ENCODE measurements around the gene LPP.

GRCh38 chr3:188435266-188435665, 281.3 kb downstream of the LPP start:
- TF ChIP-seq, protein P1, sequence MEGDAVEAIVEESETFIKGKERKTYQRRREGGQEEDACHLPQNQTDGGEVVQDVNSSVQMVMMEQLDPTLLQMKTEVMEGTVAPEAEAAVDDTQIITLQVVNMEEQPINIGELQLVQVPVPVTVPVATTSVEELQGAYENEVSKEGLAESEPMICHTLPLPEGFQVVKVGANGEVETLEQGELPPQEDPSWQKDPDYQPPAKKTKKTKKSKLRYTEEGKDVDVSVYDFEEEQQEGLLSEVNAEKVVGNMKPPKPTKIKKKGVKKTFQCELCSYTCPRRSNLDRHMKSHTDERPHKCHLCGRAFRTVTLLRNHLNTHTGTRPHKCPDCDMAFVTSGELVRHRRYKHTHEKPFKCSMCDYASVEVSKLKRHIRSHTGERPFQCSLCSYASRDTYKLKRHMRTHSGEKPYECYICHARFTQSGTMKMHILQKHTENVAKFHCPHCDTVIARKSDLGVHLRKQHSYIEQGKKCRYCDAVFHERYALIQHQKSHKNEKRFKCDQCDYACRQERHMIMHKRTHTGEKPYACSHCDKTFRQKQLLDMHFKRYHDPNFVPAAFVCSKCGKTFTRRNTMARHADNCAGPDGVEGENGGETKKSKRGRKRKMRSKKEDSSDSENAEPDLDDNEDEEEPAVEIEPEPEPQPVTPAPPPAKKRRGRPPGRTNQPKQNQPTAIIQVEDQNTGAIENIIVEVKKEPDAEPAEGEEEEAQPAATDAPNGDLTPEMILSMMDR (IDR thresholded peaks at IDR 0.05), result no peak
- TF ChIP-seq EP300 (IDR thresholded peaks at IDR 0.05), result no peak
- no peak for TF ChIP-seq POLR2A (IDR thresholded peaks at IDR 0.05)

Measured in stomach (tissue), 4 donors.